ENCODE measurements around the gene METTL16. TPM values are rescaled to one million over a fixed set of nuclear protein-coding genes. Genes with fewer than 3 reads are reported as not detected.

Gene METTL16
- total and polyA plus RNA-seq, 2 of the 8 experiments (the other 6 are each of a cell fraction or from before 2014, with no cell fraction given): 22.8 to 59.4 TPM

DNA sequence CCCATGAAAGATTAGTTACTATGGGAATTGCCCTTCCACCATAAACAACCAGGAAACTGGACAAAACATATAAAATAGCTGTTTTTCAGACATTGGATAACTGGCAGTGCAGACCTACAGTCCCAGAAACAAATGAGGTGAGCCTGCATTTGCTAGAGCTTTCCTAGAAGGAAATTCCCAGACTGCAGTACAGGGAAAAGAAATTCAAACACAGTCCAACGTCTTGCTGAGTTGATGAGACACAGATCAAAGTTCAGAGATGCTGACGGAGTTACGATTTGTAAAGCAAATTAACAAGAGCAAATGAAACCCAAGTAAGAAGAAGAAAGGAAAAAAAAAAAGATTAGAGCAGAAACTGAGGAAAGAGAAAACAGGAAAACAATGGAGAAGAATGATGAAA, 69.5 kb downstream of the METTL16 start (continued):
- no peak for TF ChIP-seq POLR2AphosphoS5 (IDR thresholded peaks at IDR 0.05; ENCODE audit: low read depth, low read length)
- TF ChIP-seq KDM5A (IDR thresholded peaks at IDR 0.05; ENCODE audit: low read length): no peak
